Body of pancreas (tissue), 4 donors: ENCODE data around the gene LAPTM5.

Experiments used
- CTCF ChIP-seq, 7 experiments: fragments of 450-650 bp in 4 of 7; fragments of 200-600 bp in 3 of 7; sonication (generic) in 3 of 7; IDR thresholded peaks; one replicate each; pipeline ENCODE4 v1.5.1; 2016 to 2019; ENCODE audit warnings: antibody characterized with exemption in 7 of 7
- POLR2A ChIP-seq, 3 donors: fragments of 450-650 bp; IDR thresholded peaks; one replicate each; pipeline ENCODE4 v1.6.1; 2016; ENCODE audit warnings: antibody characterized with exemption in 3 of 3, mild to moderate bottlenecking in 2 of 3

GRCh38 chr1:30718091-30718635 lies 39.4 kb downstream of the LAPTM5 start:
- TF ChIP-seq CTCF (IDR thresholded peaks at IDR 0.05), result no peak
- peak in 1 of 3 donors; percentile 16 for TF ChIP-seq POLR2A (IDR thresholded peaks at IDR 0.05)
